Ascending aorta (tissue), 2 donors: ENCODE data around the gene CST4. TPM values are rescaled to one million over a fixed set of nuclear protein-coding genes. Genes with fewer than 3 reads are reported as not detected.

ENCODE experiments used
- DNase-seq, 2 donors: peaks; one replicate each; pipeline ENCODE4 v3.0.0-alpha.2; 2019; ENCODE audit warnings: low spot score in 2 of 2
- H3K27ac ChIP-seq, 2 donors: fragments of 200-600 bp; sonication (generic); one replicate each; pipeline ENCODE4 v1.5.1; 2016 to 2017; ENCODE audit warnings: mild to moderate bottlenecking in 1 of 2
- H3K27me3 ChIP-seq: fragments of 200-600 bp; sonication (generic); one replicate; pipeline ENCODE4 v1.5.1; 2017
- H3K36me3 ChIP-seq, 2 donors: fragments of 200-600 bp; sonication (generic); one replicate each; pipeline ENCODE4 v1.5.1; 2016
- H3K4me1 ChIP-seq, 2 donors: fragments of 200-600 bp; sonication (generic); one replicate each; pipeline ENCODE4 v1.5.1; 2016 to 2017; ENCODE audit warnings: mild to moderate bottlenecking in 1 of 2
- H3K4me3 ChIP-seq, 2 donors: fragments of 200-600 bp; sonication (generic); one replicate each; pipeline ENCODE4 v1.5.1; 2016 to 2017; ENCODE audit warnings: mild to moderate bottlenecking in 1 of 2
- H3K9me3 ChIP-seq, 2 donors: fragments of 200-600 bp; sonication (generic); one replicate each; pipeline ENCODE4 v1.5.1; 2016
- CTCF ChIP-seq, 3 experiments: fragments of 200-600 bp in 2 of 3; fragments of 450-650 bp in 1 of 3; sonication (generic) in 2 of 3; IDR thresholded peaks; one replicate each; pipeline ENCODE4 v1.5.1; 2016 to 2019; ENCODE audit warnings: antibody characterized with exemption in 3 of 3, mild to moderate bottlenecking in 1 of 3, moderate library complexity in 1 of 3
- intact Hi-C: fragments of 100-400 bp; cut with DNase I; formaldehyde crosslinking; loops from one replicate; pipeline ENCODE4 v1.15.1; 2023
- total RNA-seq: library from RNA; depleted of rRNA; stranded (reverse); fragments of >200 nt; gene quantifications from one replicate; pipeline ENCODE4 v1.1.0, GENCODE V29; 2016

The CST4 gene
- total RNA-seq, 1 donor from 2014 or later = not detected

DNA sequence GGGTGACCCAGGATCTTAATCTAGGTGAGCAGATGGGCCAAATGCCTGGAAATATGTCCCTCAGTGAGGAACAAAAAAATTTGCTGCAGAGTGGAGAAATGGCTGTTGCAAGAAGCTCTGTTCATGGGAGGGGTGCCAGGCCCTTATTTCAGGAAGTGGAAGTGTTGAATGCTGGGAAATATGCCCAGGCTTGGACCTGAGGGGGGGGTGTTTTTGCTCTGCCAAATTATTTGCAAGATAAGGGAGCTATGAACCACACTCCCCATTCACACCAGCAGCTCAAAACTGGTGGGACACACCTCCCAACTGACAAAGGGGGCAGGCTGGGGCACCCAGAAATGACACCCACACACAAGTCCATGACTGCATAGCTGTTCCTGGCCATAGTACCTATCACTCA is 8.7 kb downstream of the CST4 start:
- no peaks in the 10 kb centered on the region for H3K27me3 ChIP-seq
- no peak for TF ChIP-seq CTCF (IDR thresholded peaks at IDR 0.05)
- H3K36me3 ChIP-seq = no peaks in the 10 kb centered on the region
- intact Hi-C loops = no loop called here
- DNase-seq = peak in 1 of 2 donors; percentile 45
- no peak overlapping the region for H3K4me3 ChIP-seq
- no peaks in the 10 kb centered on the region for H3K9me3 ChIP-seq
- no peaks in the 10 kb centered on the region for H3K4me1 ChIP-seq
- no peak overlapping the region for H3K27ac ChIP-seq

- no peaks in the 10 kb centered on the region for H3K36me3 ChIP-seq
- DNase-seq = peak in 1 of 2 donors; percentile 11
- H3K27me3 ChIP-seq = no peaks in the 10 kb centered on the region
- H3K27ac ChIP-seq = no peak overlapping the region
- H3K9me3 ChIP-seq = no peaks in the 10 kb centered on the region
- no peak for TF ChIP-seq CTCF (IDR thresholded peaks at IDR 0.05)
- no peaks in the 10 kb centered on the region for H3K4me1 ChIP-seq
- intact Hi-C loops = no loop called here
- H3K4me3 ChIP-seq = no peak overlapping the region
Measured at GRCh38 chr20:23679133-23680092, 9.4 kb downstream of the CST4 start.

DNA sequence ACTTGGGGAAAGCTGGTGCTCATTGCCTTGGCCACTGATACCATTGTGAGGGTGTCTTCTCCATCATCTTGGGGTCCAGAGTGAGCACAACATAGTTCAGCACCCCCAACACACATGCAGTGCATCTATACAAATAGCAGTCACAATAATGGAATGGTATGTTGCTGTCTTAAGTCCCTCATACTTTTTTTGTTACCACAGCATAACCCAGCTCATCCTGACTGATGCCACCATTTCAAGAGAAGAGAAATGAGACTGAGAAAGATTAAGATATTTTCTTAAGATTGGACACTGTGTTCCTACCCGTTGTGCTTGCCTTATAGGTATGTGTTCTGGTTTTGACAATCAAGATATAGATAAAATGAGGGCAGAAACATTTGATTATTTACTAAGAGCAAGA is 15.6 kb downstream of the CST4 start:
- TF ChIP-seq CTCF (IDR thresholded peaks at IDR 0.05) = no peak
- H3K36me3 ChIP-seq = no peaks in the 10 kb centered on the region
- no peaks in the 10 kb centered on the region for H3K9me3 ChIP-seq
- no peak for DNase-seq
- no peak overlapping the region for H3K27ac ChIP-seq
- H3K4me3 ChIP-seq = no peak overlapping the region
- no peaks in the 10 kb centered on the region for H3K4me1 ChIP-seq
- H3K27me3 ChIP-seq = no peaks in the 10 kb centered on the region
- intact Hi-C loops = no loop called here

- intact Hi-C loops = no loop called here
- H3K4me3 ChIP-seq = no peak overlapping the region
- H3K9me3 ChIP-seq = no peaks in the 10 kb centered on the region
- no peaks in the 10 kb centered on the region for H3K27me3 ChIP-seq
- DNase-seq = no peak
- no peak overlapping the region for H3K27ac ChIP-seq
- no peak for TF ChIP-seq CTCF (IDR thresholded peaks at IDR 0.05)
- H3K36me3 ChIP-seq = no peaks in the 10 kb centered on the region
- H3K4me1 ChIP-seq = no peaks in the 10 kb centered on the region
Measured at GRCh38 chr20:23672158-23672557, 16.7 kb downstream of the CST4 start.

DNA sequence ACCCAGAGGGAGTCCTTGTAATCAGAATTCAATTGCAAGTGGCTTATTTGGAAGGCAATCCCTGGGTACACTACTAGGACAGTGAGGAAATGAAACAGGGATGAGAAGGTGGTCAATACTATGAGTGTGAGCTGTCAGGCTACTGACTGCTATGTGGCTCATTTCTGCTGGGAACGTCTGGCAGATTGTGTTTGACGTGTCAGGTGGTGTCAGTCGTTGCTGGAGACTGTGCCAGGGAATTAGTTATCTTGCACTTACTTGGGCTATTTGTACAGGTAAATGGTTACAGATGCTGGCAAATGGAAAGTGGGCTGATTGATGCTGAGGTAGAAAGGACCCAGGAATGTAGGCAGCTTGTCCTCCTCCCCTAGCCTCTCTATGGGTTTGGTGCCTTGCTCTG is 17.4 kb downstream of the CST4 start:
- no peak for DNase-seq
- Histone ChIP-seq H3K27me3 (no peaks in the 10 kb centered on the region), H3K36me3 (no peaks in the 10 kb centered on the region), H3K27ac (no peak overlapping the region), H3K4me1 (no peaks in the 10 kb centered on the region), H3K9me3 (no peaks in the 10 kb centered on the region), H3K4me3 (no peak overlapping the region)
- intact Hi-C loops = no loop called here
- TF ChIP-seq CTCF (IDR thresholded peaks at IDR 0.05) = no peak
